Endothelial cell of umbilical vein (primary cell): ENCODE results near the gene IZUMO4. TPM values are rescaled to one million over a fixed set of nuclear protein-coding genes. Genes with fewer than 3 reads are reported as not detected.
A peak's percentile ranks its signal among the peaks of the same experiment; 100 is the strongest.

ENCODE experiments used
- BruUV-seq: library from RNA; stranded (reverse); fragments of 400-500 nt; replicated peaks from 2 replicates; lab custom pipeline; 2021; lab: Mats Ljungman, UMichigan
- CTCF ChIA-PET: fragments of 300-600, 350-600 bp; sonication (Branson Sonifier 250); formaldehyde crosslinking; loops from one replicate; lab custom pipeline; 2021; ENCODE audit warnings: antibody characterized with exemption, inconsistent platforms; lab: Charles Lee
- POLR2A ChIA-PET: fragments of 300-600, 350-600 bp; sonication (Branson Sonifier 250); formaldehyde crosslinking; loops from one replicate; lab custom pipeline; 2021; ENCODE audit warnings: antibody characterized with exemption, inconsistent platforms; lab: Charles Lee
- DNase-seq: peaks from one replicate; pipeline ENCODE4 v3.0.0-alpha.2; 2011; ENCODE audit warnings: low read depth, low spot score
- FAIRE-seq: peaks from 2 replicates; lab custom pipeline; 2011; peaks lifted over from hg19 to GRCh38; lab: Jason Lieb, UNC
- H2AFZ ChIP-seq: 2 replicates; pipeline ENCODE4 v1.6.0; 2012; ENCODE audit warnings: low read depth, low read length, control low read depth, inconsistent platforms
- H3K27ac ChIP-seq: 2 replicates; pipeline ENCODE4 v1.5.1; 2011; ENCODE audit warnings: low read depth, mild to moderate bottlenecking, control low read depth, low read length, moderate library complexity; ENCODE audit not compliant: insufficient read depth
- H3K27me3 ChIP-seq, 2 experiments: 2 replicates each; pipeline versions ENCODE4 v1.6.0 to v1.6.1; 2011; ENCODE audit warnings: low read length in 2 of 2, mixed read lengths in 1 of 2; ENCODE audit not compliant: control insufficient read depth in 2 of 2, insufficient read depth in 2 of 2
- H3K36me3 ChIP-seq, 2 experiments: 2 replicates in 1 of 2; 3 replicates in 1 of 2; pipeline ENCODE4 v1.5.1; 2011; ENCODE audit warnings: low read length in 2 of 2, mild to moderate bottlenecking in 1 of 2, moderate library complexity in 1 of 2; ENCODE audit not compliant: control insufficient read depth in 2 of 2, insufficient read depth in 2 of 2; ENCODE audit errors: extremely low read depth in 1 of 2
- H3K4me1 ChIP-seq: 3 replicates; pipeline ENCODE4 v1.5.1; 2011; ENCODE audit warnings: mild to moderate bottlenecking, low read length; ENCODE audit not compliant: control insufficient read depth, insufficient read depth; ENCODE audit errors: extremely low read depth
- H3K4me2 ChIP-seq: 2 replicates; pipeline ENCODE4 v1.6.1; 2011; ENCODE audit warnings: low read length, control low read depth, mixed read lengths; ENCODE audit not compliant: insufficient read depth
- H3K4me3 ChIP-seq, 3 experiments: fragments of 200-600 bp in 1 of 3; sonication (generic), shearing (Covaris generic) in 1 of 3; replicated peaks in 1 of 3; 2 replicates each; pipeline ENCODE4 v1.5.1; 2011 to 2016; ENCODE audit warnings: control low read depth in 3 of 3, low read length in 3 of 3, mild to moderate bottlenecking in 2 of 3, inconsistent platforms in 1 of 3, low read depth in 1 of 3, moderate library complexity in 1 of 3; ENCODE audit not compliant: insufficient read depth in 1 of 3
- H3K79me2 ChIP-seq: 2 replicates; pipeline ENCODE4 v1.6.0; 2012; ENCODE audit warnings: low read length, inconsistent platforms; ENCODE audit not compliant: control insufficient read depth, insufficient read depth
- H3K9ac ChIP-seq: replicated peaks from 2 replicates; pipeline ENCODE3; 2011; ENCODE audit warnings: low read length, control low read depth; ENCODE audit not compliant: insufficient read depth; ENCODE audit errors: extremely low read depth
- H3K9me1 ChIP-seq: replicated peaks from 3 replicates; pipeline ENCODE4 v1.6.0; 2011; ENCODE audit warnings: mild to moderate bottlenecking, low read length; ENCODE audit not compliant: control insufficient read depth, insufficient read depth; ENCODE audit errors: extremely low read depth
- H3K9me3 ChIP-seq: replicated peaks from 2 replicates; pipeline ENCODE4 v1.5.1; 2012; ENCODE audit warnings: low read length, inconsistent platforms; ENCODE audit not compliant: control insufficient read depth, insufficient read depth
- H4K20me1 ChIP-seq: replicated peaks from 2 replicates; pipeline ENCODE3; 2011; ENCODE audit warnings: mild to moderate bottlenecking, low read length; ENCODE audit not compliant: control insufficient read depth, insufficient read depth; ENCODE audit errors: extremely low read depth
- EZH2 ChIP-seq: IDR thresholded peaks from 2 replicates; pipeline ENCODE4 v1.6.1; 2012; ENCODE audit warnings: borderline replicate concordance, low read depth, mild to moderate bottlenecking, moderate library complexity, low read length, inconsistent platforms; ENCODE audit not compliant: severe bottlenecking
- FOS ChIP-seq: IDR thresholded peaks from 2 replicates; pipeline ENCODE4 v1.6.1; 2011; ENCODE audit warnings: mild to moderate bottlenecking, low read length, moderate library complexity, borderline replicate concordance; ENCODE audit not compliant: insufficient read depth
- GATA2 ChIP-seq: IDR thresholded peaks from 2 replicates; pipeline ENCODE4 v1.7.0; 2011; ENCODE audit warnings: low read depth, mild to moderate bottlenecking, moderate library complexity, mixed read lengths, low read length; ENCODE audit not compliant: insufficient read length, insufficient read depth
- JUN ChIP-seq: IDR thresholded peaks from 2 replicates; pipeline ENCODE4 v1.6.1; 2011; ENCODE audit warnings: borderline replicate concordance, low read depth; ENCODE audit not compliant: insufficient read length, insufficient read depth
- MYC ChIP-seq: IDR thresholded peaks from one replicate; pipeline ENCODE4 v1.6.1; 2011; ENCODE audit warnings: mild to moderate bottlenecking, low read depth, low read length
- POLR2A ChIP-seq: IDR thresholded peaks from 2 replicates; pipeline ENCODE4 v1.6.1; 2012; ENCODE audit warnings: low read depth, mild to moderate bottlenecking, control low read depth, low read length
- POLR2AphosphoS5 ChIP-seq: IDR thresholded peaks from 2 replicates; pipeline ENCODE4 v1.6.1; 2012; ENCODE audit warnings: low read depth, mild to moderate bottlenecking, control low read depth, low read length, moderate library complexity; ENCODE audit not compliant: insufficient read depth
- dilution Hi-C: fragments of 300-500 bp; cut with MboI; formaldehyde crosslinking; loops from one replicate; pipeline ENCODE4 v1.15.0; 2019; ENCODE audit warnings: low sequenced_read_pairs; ENCODE audit not compliant: extremely low pct_ligation_motif_present
- intact Hi-C: fragments of 100-400 bp; cut with micrococcal nuclease; formaldehyde crosslinking; loops from one replicate; pipeline ENCODE4 v1.10.0; 2022
- polyA plus RNA-seq, 4 experiments: library from polyadenylated mRNA; depleted of rRNA in 3 of 4; stranded (reverse) in 3 of 4; unstranded in 1 of 4; fragments of >200 nt; gene quantifications; 2 replicates each; pipeline versions ENCODE4 v1.2.1 to v1.2.3, GENCODE V29; 2011 to 2012; ENCODE audit warnings: missing spikeins in 1 of 4
- total RNA-seq: library from RNA; stranded (reverse); gene quantifications from 2 replicates; pipeline ENCODE4 v1.2.3, GENCODE V29; 2021
- TF ChIP-seq, protein P1 (sequence below): IDR thresholded peaks from 2 replicates; pipeline ENCODE4 v1.6.1; 2011; ENCODE audit not compliant: insufficient read depth, insufficient read length
- TF ChIP-seq, protein P2 (sequence below), 2 donors: IDR thresholded peaks; 1 replicate in 1 of 2; 2 replicates in 1 of 2; pipeline ENCODE4 v1.5.1; 2011; ENCODE audit warnings: low read length in 2 of 2, mild to moderate bottlenecking in 2 of 2, moderate library complexity in 2 of 2, control low read depth in 1 of 2, inconsistent platforms in 1 of 2, low read depth in 1 of 2; ENCODE audit not compliant: insufficient read depth in 1 of 2; ENCODE audit errors: extremely low read depth in 1 of 2

The IZUMO4 gene
- total and polyA plus RNA-seq, 2 donors (not counting 3 experiments of a cell fraction or from before 2014, with no cell fraction given): 1.1 to 2.0 TPM

DNA sequence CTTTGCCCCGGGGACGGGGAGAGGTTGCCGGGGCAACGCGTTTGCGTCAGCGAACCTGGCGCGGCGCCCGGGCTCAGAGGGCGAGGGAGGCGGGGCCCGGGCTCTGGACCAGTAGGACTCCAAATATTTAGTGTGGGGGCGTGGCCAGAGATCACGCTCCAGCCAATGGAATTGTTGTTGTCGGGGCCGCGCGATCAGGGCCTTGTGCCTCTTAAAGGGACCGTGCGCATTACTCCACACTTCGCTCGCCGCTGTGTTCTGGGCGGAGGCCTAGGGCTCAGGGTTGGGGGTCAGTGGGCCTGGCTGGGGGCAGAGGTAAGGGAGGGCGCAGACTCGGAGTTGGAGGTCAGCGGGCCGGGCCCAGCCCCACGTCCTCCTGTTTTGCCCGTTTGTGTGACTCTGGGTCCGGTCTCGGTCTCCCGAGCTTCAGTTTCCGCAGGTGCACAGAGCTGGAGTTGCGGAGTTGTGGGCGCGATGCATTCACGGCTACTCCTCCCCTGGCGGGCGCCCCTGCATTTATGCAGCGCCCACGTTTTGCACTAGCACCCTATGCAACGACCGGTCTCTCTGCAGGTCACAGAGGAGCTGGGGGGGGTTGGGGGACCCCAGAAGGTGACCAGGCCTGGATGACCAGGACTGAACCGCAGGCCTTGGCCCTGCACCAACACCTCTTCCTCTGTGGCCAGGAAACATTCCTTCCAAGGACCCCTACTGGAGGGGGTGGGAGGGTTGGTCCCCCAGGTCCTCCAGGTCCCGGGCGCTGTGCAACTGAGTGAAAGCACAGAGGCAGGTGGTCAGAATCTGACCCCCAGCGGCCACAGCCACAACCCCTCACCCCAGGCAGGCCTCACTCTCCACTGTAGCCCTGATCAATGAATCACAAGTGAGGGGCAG lies 35.0 kb upstream of the IZUMO4 start:
- Histone ChIP-seq H3K4me2 (peak overlapping the region; percentile 82), H3K4me3 (peak overlapping the region; percentile 17 to 51 (median 41)), H3K9me3 (no peaks in the 10 kb centered on the region), H3K36me3 (no peaks in the 10 kb centered on the region), H2AFZ (peak overlapping the region; percentile 87), H3K9ac (peak overlapping the region; percentile 71), H4K20me1 (no peaks in the 10 kb centered on the region), H3K4me1 (peaks cover 27% of the 10 kb centered on the region), H3K27me3 (no peaks in the 10 kb centered on the region), H3K9me1 (no peaks in the 10 kb centered on the region), H3K79me2 (no peaks in the 10 kb centered on the region), H3K27ac (peak overlapping the region; percentile 77)
- DNase-seq (peak; percentile 98), FAIRE-seq (peak; percentile 97)
- ChIA-PET CTCF (interaction anchor here (0.6 to 1.1 kb wide), 4 partner anchors 8 to 284 kb away, joined by 3 to 4 read pairs (median 3); no protein-coding TSS in a partner anchor), POLR2A (no interaction called here)
- dilution Hi-C loops (no loop called here), intact Hi-C loops (no loop called here)
- TF ChIP-seq POLR2A (peak; percentile 33), POLR2AphosphoS5 (peak; percentile 26), MYC (no peak)
- TF ChIP-seq, protein P1, sequence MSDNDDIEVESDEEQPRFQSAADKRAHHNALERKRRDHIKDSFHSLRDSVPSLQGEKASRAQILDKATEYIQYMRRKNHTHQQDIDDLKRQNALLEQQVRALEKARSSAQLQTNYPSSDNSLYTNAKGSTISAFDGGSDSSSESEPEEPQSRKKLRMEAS: peak; percentile 40
- no TSS peak for BruUV-seq

DNA sequence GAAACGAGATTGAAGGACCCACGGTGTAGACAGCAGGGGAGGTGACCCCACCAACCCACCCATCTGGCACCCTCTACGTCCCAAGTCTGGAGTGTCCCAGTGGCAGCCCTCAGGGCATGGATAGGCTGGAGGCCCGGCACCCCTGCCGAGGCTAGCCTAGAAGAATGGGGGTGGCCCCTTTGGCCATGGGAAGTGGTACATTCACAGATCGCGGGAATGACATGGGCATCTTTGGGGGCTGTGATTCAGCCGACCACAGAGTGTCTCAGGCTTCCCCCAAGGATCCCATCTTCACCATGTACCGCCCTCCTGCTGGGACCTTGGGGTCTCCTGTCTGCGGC lies 34.4 kb upstream of the IZUMO4 start:
- FAIRE-seq: no peak
- no peaks in the 10 kb centered on the region for H3K79me2 ChIP-seq
- no peak overlapping the region for H3K4me3 ChIP-seq
- ChIA-PET POLR2A (no interaction called here), CTCF (interaction anchor here (0.6 to 1.5 kb wide), 4 partner anchors 8 to 285 kb away, joined by 3 to 4 read pairs (median 4); no protein-coding TSS in a partner anchor)
- no peaks in the 10 kb centered on the region for H3K27me3 ChIP-seq
- dilution Hi-C loops: no loop called here
- peak overlapping the region; percentile 82 for H3K4me2 ChIP-seq
- H3K36me3 ChIP-seq: no peaks in the 10 kb centered on the region
- TF ChIP-seq, protein P2, sequence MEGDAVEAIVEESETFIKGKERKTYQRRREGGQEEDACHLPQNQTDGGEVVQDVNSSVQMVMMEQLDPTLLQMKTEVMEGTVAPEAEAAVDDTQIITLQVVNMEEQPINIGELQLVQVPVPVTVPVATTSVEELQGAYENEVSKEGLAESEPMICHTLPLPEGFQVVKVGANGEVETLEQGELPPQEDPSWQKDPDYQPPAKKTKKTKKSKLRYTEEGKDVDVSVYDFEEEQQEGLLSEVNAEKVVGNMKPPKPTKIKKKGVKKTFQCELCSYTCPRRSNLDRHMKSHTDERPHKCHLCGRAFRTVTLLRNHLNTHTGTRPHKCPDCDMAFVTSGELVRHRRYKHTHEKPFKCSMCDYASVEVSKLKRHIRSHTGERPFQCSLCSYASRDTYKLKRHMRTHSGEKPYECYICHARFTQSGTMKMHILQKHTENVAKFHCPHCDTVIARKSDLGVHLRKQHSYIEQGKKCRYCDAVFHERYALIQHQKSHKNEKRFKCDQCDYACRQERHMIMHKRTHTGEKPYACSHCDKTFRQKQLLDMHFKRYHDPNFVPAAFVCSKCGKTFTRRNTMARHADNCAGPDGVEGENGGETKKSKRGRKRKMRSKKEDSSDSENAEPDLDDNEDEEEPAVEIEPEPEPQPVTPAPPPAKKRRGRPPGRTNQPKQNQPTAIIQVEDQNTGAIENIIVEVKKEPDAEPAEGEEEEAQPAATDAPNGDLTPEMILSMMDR (IDR thresholded peaks at IDR 0.05; ENCODE audit: extremely low read depth in 1 of 2, insufficient read depth in 1 of 2, low read depth in 1 of 2, low read length in 2 of 2): no peak
- TF ChIP-seq EZH2 (no peak), MYC (no peak), GATA2 (no peak), POLR2A (no peak), JUN (no peak), POLR2AphosphoS5 (no peak), FOS (no peak)
- TF ChIP-seq, protein P1: no peak
- H4K20me1 ChIP-seq: no peaks in the 10 kb centered on the region
- H3K9ac ChIP-seq: no peak overlapping the region
- H3K9me1 ChIP-seq: no peaks in the 10 kb centered on the region
- H3K9me3 ChIP-seq: no peaks in the 10 kb centered on the region
- no peak overlapping the region for H2AFZ ChIP-seq
- peaks cover 25% of the 10 kb centered on the region for H3K4me1 ChIP-seq
- no peak overlapping the region for H3K27ac ChIP-seq
- no peak for DNase-seq
- intact Hi-C loops: no loop called here
- no TSS peak for BruUV-seq
